A549 (cell line): Measurements from ENCODE around the gene C2orf69. TPM values are rescaled to one million over a fixed set of nuclear protein-coding genes. Genes with fewer than 3 reads are reported as not detected.

Experiments used
- ATAC-seq, 2 experiments: fragments of 200-7000 bp in 1 of 2; fragments of >200 bp in 1 of 2; cut with Nextera tagmentation in 1 of 2; cut with Tn5 transposase in 1 of 2; 3 replicates each; pipeline versions ENCODE4 v1.8.0 to v1.9.1; 2018 to 2020; ENCODE audit warnings: mild to moderate bottlenecking in 1 of 2, moderate library complexity in 1 of 2
- CTCF ChIA-PET: fragments of 300-600 bp; sonication (Branson Sonifier 250); formaldehyde crosslinking; extraction: SDS; loops from one replicate; lab custom pipeline; 2021; ENCODE audit warnings: antibody characterized with exemption, inconsistent platforms; lab: Yijun Ruan, JAX
- POLR2A ChIA-PET: fragments of 350-600 bp; formaldehyde crosslinking; extraction: SDS; loops from one replicate; lab custom pipeline; 2021; ENCODE audit warnings: antibody characterized with exemption, inconsistent platforms; lab: Yijun Ruan, JAX
- DNase-seq, 2 experiments: peaks; one replicate each; pipeline versions ENCODE4 v3.0.0 to v3.0.0-alpha.2; 2011 to 2016; ENCODE audit warnings: low read depth in 1 of 2, low spot score in 1 of 2
- FAIRE-seq: peaks from 2 replicates; lab custom pipeline; 2011; peaks lifted over from hg19 to GRCh38; lab: Jason Lieb, UNC
- H3K27ac ChIP-seq, 2 experiments: fragments of >200 bp; sonication (Bioruptor Twin); formaldehyde crosslinking; 3 replicates each; pipeline ENCODE4 v1.5.1; 2016 to 2017
- H3K4me1 ChIP-seq: fragments of >200 bp; sonication (Bioruptor Twin); formaldehyde crosslinking; 3 replicates; pipeline ENCODE4 v1.6.1; 2016
- H3K4me2 ChIP-seq: fragments of >200 bp; sonication (Bioruptor Twin); formaldehyde crosslinking; 3 replicates; pipeline ENCODE4 v1.6.1; 2016
- H3K4me3 ChIP-seq: fragments of >200 bp; sonication (Bioruptor Twin); formaldehyde crosslinking; 3 replicates; pipeline ENCODE4 v1.5.1; 2016
- H3K9me3 ChIP-seq: fragments of >200 bp; sonication (Bioruptor Twin); formaldehyde crosslinking; 3 replicates; pipeline ENCODE4 v1.6.1; 2016
- CBX2 ChIP-seq: fragments of 200-600 bp; sonication (generic); IDR thresholded peaks from 2 replicates; pipeline ENCODE4 v1.6.1; 2016; ENCODE audit warnings: low read depth, mild to moderate bottlenecking, borderline replicate concordance
- CBX8 ChIP-seq: fragments of 200-600 bp; sonication (generic); IDR thresholded peaks from 2 replicates; pipeline ENCODE4 v1.6.1; 2016
- CEBPB ChIP-seq, 2 experiments: fragments of >200 bp in 1 of 2; sonication (Bioruptor Twin) in 1 of 2; formaldehyde crosslinking in 1 of 2; IDR thresholded peaks; 2 replicates each; pipeline ENCODE4 v1.6.1; 2012 to 2016
- EP300 ChIP-seq, 2 experiments: fragments of >200 bp; sonication (Bioruptor Twin); formaldehyde crosslinking; IDR thresholded peaks; 2 replicates in 1 of 2; 3 replicates in 1 of 2; pipeline ENCODE4 v1.6.1; 2016 to 2017
- ESRRA ChIP-seq: fragments of 150-350 bp; IDR thresholded peaks from 2 replicates; pipeline ENCODE4 v1.6.1; 2014; ENCODE audit warnings: mild to moderate bottlenecking, low read length, borderline replicate concordance
- FOSB ChIP-seq: fragments of 250-450 bp; sonication (Bioruptor Pico); IDR thresholded peaks from 2 replicates; pipeline ENCODE4 v1.5.0; 2020; ENCODE audit warnings: mild to moderate bottlenecking, moderate library complexity
- FOSL2 ChIP-seq, 2 experiments: fragments of 450-650 bp in 1 of 2; fragments of >200 bp in 1 of 2; sonication (Bioruptor Twin) in 1 of 2; formaldehyde crosslinking; IDR thresholded peaks; 2 replicates each; pipeline versions ENCODE4 v1.5.0 to v1.6.1; 2016 to 2020; ENCODE audit warnings: mild to moderate bottlenecking in 1 of 2, moderate library complexity in 1 of 2
- FOXS1 ChIP-seq: fragments of 250-450 bp; sonication (Bioruptor Pico); IDR thresholded peaks from 2 replicates; pipeline ENCODE4 v1.5.0; 2020; ENCODE audit warnings: mild to moderate bottlenecking, moderate library complexity
- HEYL ChIP-seq: fragments of 250-450 bp; sonication (Bioruptor Pico); IDR thresholded peaks from 2 replicates; pipeline ENCODE4 v1.8.0; 2021; ENCODE audit warnings: mild to moderate bottlenecking, moderate library complexity
- HMGXB4 ChIP-seq: fragments of 250-450 bp; sonication (Bioruptor Pico); IDR thresholded peaks from 2 replicates; pipeline ENCODE4 v1.5.0; 2021; ENCODE audit warnings: mild to moderate bottlenecking, moderate library complexity, borderline replicate concordance
- NFE2L2 ChIP-seq: fragments of 150-350 bp; conservative IDR thresholded peaks from 2 replicates; pipeline ENCODE4 v1.6.1; 2014; ENCODE audit warnings: low read length
- NPAS2 ChIP-seq: fragments of 250-450 bp; sonication (Bioruptor Pico); IDR thresholded peaks from 2 replicates; pipeline ENCODE4 v1.8.0; 2022; ENCODE audit warnings: mild to moderate bottlenecking, moderate library complexity, borderline replicate concordance
- NR3C1 ChIP-seq: fragments of >200 bp; sonication (Bioruptor Twin); formaldehyde crosslinking; IDR thresholded peaks from 3 replicates; pipeline ENCODE4 v1.6.1; 2017
- POLR2AphosphoS2 ChIP-seq: conservative IDR thresholded peaks from 2 replicates; pipeline ENCODE4 v1.6.1; 2012; ENCODE audit warnings: low read length, improper control_type of control experiment, inconsistent platforms
- RCOR1 ChIP-seq: fragments of 150-350 bp; IDR thresholded peaks from 2 replicates; pipeline ENCODE4 v1.6.1; 2014; ENCODE audit warnings: antibody characterized with exemption, low read length, low read depth
- REST ChIP-seq: fragments of 200-600 bp; sonication (generic); IDR thresholded peaks from 2 replicates; pipeline ENCODE4 v1.6.1; 2016; ENCODE audit warnings: antibody characterized with exemption, mild to moderate bottlenecking, moderate library complexity
- USF2 ChIP-seq: fragments of 450-650 bp; IDR thresholded peaks from 2 replicates; pipeline ENCODE4 v1.6.1; 2014; ENCODE audit warnings: antibody characterized with exemption
- ZC3H11A ChIP-seq: fragments of 450-650 bp; IDR thresholded peaks from 2 replicates; pipeline ENCODE4 v1.6.1; 2014; ENCODE audit warnings: antibody characterized with exemption, mild to moderate bottlenecking
- ZSCAN20 ChIP-seq: fragments of 250-450 bp; sonication (Bioruptor Pico); IDR thresholded peaks from 2 replicates; pipeline ENCODE4 v1.8.0; 2022; ENCODE audit warnings: mild to moderate bottlenecking, moderate library complexity
- WGBS: methylation state at CpG from one replicate; pipeline ENCODE4 v1.1.6; 2017; ENCODE audit errors: missing lambda C conversion rate; 5-methylcytosine and 5-hydroxymethylcytosine counted together
- polyA plus RNA-seq, 4 experiments: library from polyadenylated mRNA; depleted of rRNA in 3 of 4; stranded (reverse); fragments of >200 nt; fragmentation: RNase III in 1 of 4; extraction: RNeasy Plus Mini Kit Qiagen cat#74134 plus additional on column Dnase treatment in 1 of 4; gene quantifications; 2 replicates in 3 of 4; 3 replicates in 1 of 4; pipeline ENCODE4 v1.2.3, GENCODE V29; 2011 to 2017

C2orf69 gene
- polyA plus RNA-seq, 2 of the 4 experiments (the other 2 are of a cell fraction): 9.3 to 9.9 TPM

GRCh38 chr2:199868431-199869226 is 42.5 kb upstream of the C2orf69 start:
- no peak for DNase-seq
- CTCF ChIA-PET: no interaction called here
- no peak for TF ChIP-seq NFE2L2
- TF ChIP-seq POLR2AphosphoS2: no peak
- TF ChIP-seq CBX2: no peak
- no peak for TF ChIP-seq REST
- no peak for TF ChIP-seq ZSCAN20 (CRISPR knock-in tag)
- no peak for TF ChIP-seq FOXS1
- no peak for TF ChIP-seq CEBPB (IDR thresholded peaks at IDR 0.05)
- TF ChIP-seq, all 56 proteins: peak for 0
- H3K9me3 ChIP-seq: peaks cover 2% of the 10 kb centered on the region; the same call in 1 of the 3 replicates
- H3K4me1 ChIP-seq: no peaks in the 10 kb centered on the region
- WGBS: 24% methylated on average over 5 of the region's 5 CpGs
- no peak overlapping the region for H3K27ac ChIP-seq
- ATAC-seq (no peak), FAIRE-seq (no peak)
- POLR2A ChIA-PET: no interaction called here
- H3K4me3 ChIP-seq: no peak overlapping the region
- H3K4me2 ChIP-seq: no peak overlapping the region

- DNase-seq (no peak), FAIRE-seq (no peak), ATAC-seq (no peak)
- ChIA-PET CTCF (interaction anchor here (0.9 kb wide), 1 partner anchor 19 kb away, joined by 3 read pairs; no protein-coding TSS in a partner anchor), POLR2A (no interaction called here)
- TF ChIP-seq FOSL2 (IDR thresholded peaks at IDR 0.05): no peak
- TF ChIP-seq FOSL2 (CRISPR knock-in tag; IDR thresholded peaks at IDR 0.05): no peak
- no peak for TF ChIP-seq RCOR1
- no peak for TF ChIP-seq ZC3H11A
- TF ChIP-seq NR3C1: no peak
- no peak for TF ChIP-seq CBX8
- H3K4me2 ChIP-seq: no peak overlapping the region
- WGBS: 58% methylated on average over 1 of the region's 1 CpG
- H3K9me3 ChIP-seq: peaks cover 7% of the 10 kb centered on the region; the same call in 2 of the 3 replicates
- H3K4me1 ChIP-seq: no peaks in the 10 kb centered on the region
- no peak overlapping the region for H3K27ac ChIP-seq
- H3K4me3 ChIP-seq: no peak overlapping the region
Measured at GRCh38 chr2:199869227-199869541, 41.9 kb upstream of the C2orf69 start.

GRCh38 chr2:199869653-199870052 is 41.4 kb upstream of the C2orf69 start:
- Histone ChIP-seq H3K4me1 (no peaks in the 10 kb centered on the region), H3K4me3 (no peak overlapping the region), H3K27ac (no peak overlapping the region), H3K4me2 (no peak overlapping the region), H3K9me3 (peaks cover 9% of the 10 kb centered on the region; the same call in 2 of the 3 replicates)
- WGBS: 16% methylated on average over 1 of the region's 1 CpG
- no peak for DNase-seq
- ChIA-PET CTCF (interaction anchor here (0.9 kb wide), 1 partner anchor 19 kb away, joined by 3 read pairs; no protein-coding TSS in a partner anchor), POLR2A (no interaction called here)
- no peak for TF ChIP-seq FOSB (CRISPR knock-in tag)
- TF ChIP-seq RCOR1: no peak
- TF ChIP-seq HMGXB4 (CRISPR knock-in tag): no peak
- TF ChIP-seq ESRRA: no peak
- no peak for TF ChIP-seq HEYL
- no peak for TF ChIP-seq USF2
- TF ChIP-seq NPAS2: no peak
- TF ChIP-seq EP300 (IDR thresholded peaks at IDR 0.05): no peak
- no peak for FAIRE-seq
- ATAC-seq: no peak
